Astrocyte of the cerebellum (primary cell): Measurements from ENCODE around the gene ANKRD60.

ENCODE experiments used
- DNase-seq: peaks from one replicate; pipeline ENCODE4 v3.0.0-alpha.2; 2011; ENCODE audit warnings: low read depth
- H3K4me3 ChIP-seq: 2 replicates; pipeline ENCODE4 v1.5.1; 2011; ENCODE audit warnings: mild to moderate bottlenecking, low read depth, low read length, moderate library complexity
- in situ Hi-C: cut with HindIII; loops from 2 replicates; pipeline ENCODE4 v1.10.0; 2017; ENCODE audit warnings: low sequenced_read_pairs
- TF ChIP-seq, protein P1 (sequence below): IDR thresholded peaks from 2 replicates; pipeline ENCODE4 v1.5.1; 2012; ENCODE audit warnings: low read length, low read depth, moderate library complexity, mild to moderate bottlenecking; ENCODE audit errors: missing control alignments

The ANKRD60 gene

DNA sequence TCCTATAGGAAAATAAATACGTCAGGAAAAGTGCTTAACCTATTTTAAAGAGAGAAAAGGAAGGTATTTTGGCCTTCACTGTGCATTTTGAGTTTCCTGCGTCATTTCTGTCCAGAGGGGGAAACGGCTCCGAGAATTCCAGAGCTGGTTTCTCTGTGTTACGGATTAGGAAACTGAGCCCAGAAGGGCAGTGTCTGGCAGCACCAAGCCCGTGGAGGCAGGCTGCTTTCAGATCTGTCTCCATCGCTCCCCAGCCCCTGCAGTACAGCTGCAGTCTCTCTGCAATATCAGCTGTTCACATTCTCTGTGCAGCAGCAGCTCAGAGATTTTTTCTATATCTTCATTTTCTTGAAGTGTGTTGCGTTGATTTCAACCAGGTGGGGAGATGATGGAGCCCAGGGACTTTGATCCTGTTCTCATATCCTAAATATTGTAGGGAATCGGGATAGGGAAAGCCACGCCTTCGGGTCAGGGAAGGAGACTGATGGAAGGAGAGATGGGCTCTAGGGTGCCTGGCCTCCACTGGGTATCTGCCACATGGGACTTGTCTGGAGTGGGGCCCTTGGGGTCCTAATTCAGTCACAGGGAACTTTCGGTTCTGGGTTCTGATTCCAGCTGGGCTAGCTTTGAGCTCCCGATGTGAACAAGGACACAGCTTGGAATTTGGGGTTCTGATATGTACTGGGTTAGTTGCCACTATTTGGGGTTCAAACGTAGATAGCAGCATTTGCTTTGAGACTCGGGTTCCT lies 2.8 kb downstream of the ANKRD60 start:
- in situ Hi-C loops, result no loop called here
- DNase-seq, result no peak
- H3K4me3 ChIP-seq, result no peak overlapping the region
- TF ChIP-seq, protein P1, sequence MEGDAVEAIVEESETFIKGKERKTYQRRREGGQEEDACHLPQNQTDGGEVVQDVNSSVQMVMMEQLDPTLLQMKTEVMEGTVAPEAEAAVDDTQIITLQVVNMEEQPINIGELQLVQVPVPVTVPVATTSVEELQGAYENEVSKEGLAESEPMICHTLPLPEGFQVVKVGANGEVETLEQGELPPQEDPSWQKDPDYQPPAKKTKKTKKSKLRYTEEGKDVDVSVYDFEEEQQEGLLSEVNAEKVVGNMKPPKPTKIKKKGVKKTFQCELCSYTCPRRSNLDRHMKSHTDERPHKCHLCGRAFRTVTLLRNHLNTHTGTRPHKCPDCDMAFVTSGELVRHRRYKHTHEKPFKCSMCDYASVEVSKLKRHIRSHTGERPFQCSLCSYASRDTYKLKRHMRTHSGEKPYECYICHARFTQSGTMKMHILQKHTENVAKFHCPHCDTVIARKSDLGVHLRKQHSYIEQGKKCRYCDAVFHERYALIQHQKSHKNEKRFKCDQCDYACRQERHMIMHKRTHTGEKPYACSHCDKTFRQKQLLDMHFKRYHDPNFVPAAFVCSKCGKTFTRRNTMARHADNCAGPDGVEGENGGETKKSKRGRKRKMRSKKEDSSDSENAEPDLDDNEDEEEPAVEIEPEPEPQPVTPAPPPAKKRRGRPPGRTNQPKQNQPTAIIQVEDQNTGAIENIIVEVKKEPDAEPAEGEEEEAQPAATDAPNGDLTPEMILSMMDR, result no peak

DNA sequence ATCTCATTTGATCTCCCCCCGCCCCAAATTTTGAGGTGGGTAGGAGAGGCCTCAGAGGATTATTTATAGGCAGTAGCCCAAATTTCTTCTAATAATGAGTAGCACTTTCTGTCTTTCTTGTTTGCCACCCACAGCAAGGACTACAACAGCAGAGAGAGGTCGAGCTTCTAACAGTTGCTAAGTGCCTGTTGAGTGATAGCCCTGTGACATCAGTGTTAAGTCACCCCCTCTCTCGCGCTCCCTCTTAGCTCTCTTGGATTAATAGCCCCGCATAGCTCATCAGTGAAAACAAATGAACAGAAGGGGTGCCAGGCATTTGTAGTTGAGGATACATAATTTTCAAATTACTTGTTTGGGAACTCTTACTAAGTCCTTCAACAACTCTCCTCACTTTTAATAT lies 3.5 kb downstream of the ANKRD60 start:
- no peak for DNase-seq
- TF ChIP-seq, protein P1, result no peak
- in situ Hi-C loops, result no loop called here
- H3K4me3 ChIP-seq, result no peak overlapping the region

DNA sequence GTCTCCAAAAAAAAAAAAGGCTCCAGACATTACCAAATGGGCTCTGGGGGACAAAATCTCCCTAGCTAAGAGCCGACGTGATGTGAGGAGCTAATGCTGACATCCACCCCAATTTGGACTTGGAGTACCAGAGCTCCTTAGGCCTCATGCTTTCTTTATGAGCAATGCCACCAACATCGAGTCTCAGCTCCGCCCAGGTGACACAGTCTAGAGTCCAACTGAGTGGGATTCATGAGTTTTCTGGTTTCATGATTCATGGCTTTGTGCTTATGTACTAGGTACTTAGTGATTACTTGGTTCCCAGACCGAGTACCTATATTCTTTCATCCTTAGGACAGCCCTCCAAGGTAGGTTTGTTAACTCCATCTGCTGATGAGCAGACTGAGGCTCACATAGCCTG lies 4.4 kb downstream of the ANKRD60 start:
- TF ChIP-seq, protein P1, result no peak
- no peak for DNase-seq
- H3K4me3 ChIP-seq, result no peak overlapping the region
- in situ Hi-C loops, result no loop called here

DNA sequence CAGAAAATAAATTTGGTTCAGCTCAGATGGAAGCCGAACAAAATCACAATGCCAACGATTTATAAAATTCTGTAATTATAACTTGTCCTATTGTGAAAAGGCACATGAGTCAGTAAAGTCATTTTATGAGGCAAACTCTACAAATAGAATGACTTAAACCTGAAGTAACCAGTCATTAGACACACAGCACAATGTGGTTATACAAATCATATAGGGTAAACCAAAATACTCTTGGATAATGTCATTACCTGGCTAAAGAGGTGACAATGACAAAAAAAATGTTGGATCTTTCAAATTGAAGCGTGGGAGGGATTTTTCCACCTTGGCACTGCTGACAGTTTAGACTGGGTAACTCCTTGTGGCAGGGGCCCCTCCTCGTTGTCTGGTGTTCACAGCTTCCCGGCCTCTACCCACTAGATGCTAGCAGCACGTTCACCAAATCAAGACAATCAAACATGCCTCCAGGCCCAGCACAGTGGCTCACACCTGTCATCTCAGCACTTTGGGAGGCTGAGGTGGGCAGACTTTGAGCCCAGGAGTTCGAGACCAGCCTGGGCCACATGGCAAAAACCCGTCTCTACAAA lies 5.0 kb downstream of the ANKRD60 start:
- H3K4me3 ChIP-seq, result no peak overlapping the region
- TF ChIP-seq, protein P1, result no peak
- no peak for DNase-seq
- in situ Hi-C loops, result no loop called here

DNA sequence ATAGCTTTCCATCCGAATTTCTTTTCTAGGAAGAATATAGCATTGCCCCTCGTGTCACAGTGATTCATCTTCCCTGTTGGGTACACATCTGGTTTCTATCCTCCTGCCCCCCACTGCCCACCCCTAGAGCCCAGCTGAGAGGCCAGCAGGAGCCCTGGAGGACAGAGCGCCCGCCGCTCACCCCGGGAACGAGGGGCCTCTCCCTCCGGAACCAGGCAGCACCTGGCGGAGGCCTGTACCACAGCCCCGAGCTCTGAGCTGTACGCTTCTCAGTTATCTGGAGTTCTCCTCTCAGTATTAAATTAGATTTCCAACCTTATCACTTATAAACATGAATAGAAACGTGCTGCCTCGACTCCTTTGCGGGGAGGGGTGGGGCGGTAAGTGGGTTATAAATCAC lies 6.0 kb downstream of the ANKRD60 start:
- DNase-seq, result no peak
- H3K4me3 ChIP-seq, result no peak overlapping the region
- in situ Hi-C loops, result no loop called here
- TF ChIP-seq, protein P1, result no peak

DNA sequence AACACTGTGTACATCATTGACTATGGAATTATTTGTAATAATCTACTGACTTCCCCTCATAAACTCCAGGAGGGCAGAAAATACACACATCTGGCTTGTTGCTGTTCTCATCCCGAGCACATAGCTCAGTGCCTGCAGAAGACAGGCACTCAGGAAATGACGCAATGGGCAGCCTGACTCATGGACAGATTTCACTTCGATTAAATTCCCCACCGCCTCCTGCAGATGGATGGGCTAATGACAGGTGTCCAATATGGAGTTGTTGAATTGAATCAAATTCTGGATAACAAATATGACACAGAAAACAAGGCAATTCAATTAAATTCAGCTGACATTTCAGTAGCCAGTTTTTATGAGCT lies 9.1 kb downstream of the ANKRD60 start:
- DNase-seq, result no peak
- in situ Hi-C loops, result no loop called here
- H3K4me3 ChIP-seq, result no peak overlapping the region
- TF ChIP-seq, protein P1, result no peak
